ENCODE measurements around the gene LAMC2. TPM values are rescaled to one million over a fixed set of nuclear protein-coding genes. Genes with fewer than 3 reads are reported as not detected.

The LAMC2 gene
- total RNA-seq, 1 donor from 2014 or later: 13.8 TPM

- Mint-ChIP-seq H3K27ac (ENCODE audit: unreplicated experiment) (no peak overlapping the region), H3K36me3 (ENCODE audit: low read depth) (peaks cover 8% of the 10 kb centered on the region), H3K27me3 (ENCODE audit: low read depth) (no peaks in the 10 kb centered on the region), H3K9me3 (ENCODE audit: low read depth) (peaks cover 22% of the 10 kb centered on the region), H3K4me3 (ENCODE audit: unreplicated experiment) (no peak overlapping the region), H3K4me1 (ENCODE audit: low read depth) (peaks cover 15% of the 10 kb centered on the region)
- no peak for DNase-seq (ENCODE audit: low spot score)
- TF ChIP-seq, protein P1, sequence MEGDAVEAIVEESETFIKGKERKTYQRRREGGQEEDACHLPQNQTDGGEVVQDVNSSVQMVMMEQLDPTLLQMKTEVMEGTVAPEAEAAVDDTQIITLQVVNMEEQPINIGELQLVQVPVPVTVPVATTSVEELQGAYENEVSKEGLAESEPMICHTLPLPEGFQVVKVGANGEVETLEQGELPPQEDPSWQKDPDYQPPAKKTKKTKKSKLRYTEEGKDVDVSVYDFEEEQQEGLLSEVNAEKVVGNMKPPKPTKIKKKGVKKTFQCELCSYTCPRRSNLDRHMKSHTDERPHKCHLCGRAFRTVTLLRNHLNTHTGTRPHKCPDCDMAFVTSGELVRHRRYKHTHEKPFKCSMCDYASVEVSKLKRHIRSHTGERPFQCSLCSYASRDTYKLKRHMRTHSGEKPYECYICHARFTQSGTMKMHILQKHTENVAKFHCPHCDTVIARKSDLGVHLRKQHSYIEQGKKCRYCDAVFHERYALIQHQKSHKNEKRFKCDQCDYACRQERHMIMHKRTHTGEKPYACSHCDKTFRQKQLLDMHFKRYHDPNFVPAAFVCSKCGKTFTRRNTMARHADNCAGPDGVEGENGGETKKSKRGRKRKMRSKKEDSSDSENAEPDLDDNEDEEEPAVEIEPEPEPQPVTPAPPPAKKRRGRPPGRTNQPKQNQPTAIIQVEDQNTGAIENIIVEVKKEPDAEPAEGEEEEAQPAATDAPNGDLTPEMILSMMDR (IDR thresholded peaks at IDR 0.05): no peak
Measured at GRCh38 chr1:183251959-183252450, 65.9 kb downstream of the LAMC2 start.

DNA sequence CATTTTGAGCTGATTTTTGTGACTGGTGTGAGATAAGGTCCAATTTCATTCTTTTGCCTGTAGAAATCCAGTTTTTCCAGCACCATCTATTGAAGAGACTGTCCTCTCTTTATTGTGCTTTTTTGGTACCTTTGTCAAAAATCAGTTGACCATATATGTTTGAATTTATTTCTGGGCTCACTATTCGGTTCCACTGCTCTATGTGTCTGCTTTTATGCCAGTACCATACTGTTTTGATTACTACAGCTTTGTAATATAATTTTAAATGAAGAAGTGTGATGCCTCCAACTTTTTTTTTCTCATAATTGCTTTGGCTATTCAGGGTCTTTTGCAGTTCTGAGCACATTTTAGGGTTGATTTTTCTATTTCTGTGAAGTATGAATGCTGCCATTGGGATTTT lies 69.0 kb downstream of the LAMC2 start:
- Mint-ChIP-seq H3K36me3 (ENCODE audit: low read depth) (peaks cover 4% of the 10 kb centered on the region), H3K27ac (ENCODE audit: unreplicated experiment) (no peak overlapping the region), H3K9me3 (ENCODE audit: low read depth) (peaks cover 13% of the 10 kb centered on the region), H3K4me1 (ENCODE audit: low read depth) (no peaks in the 10 kb centered on the region), H3K4me3 (ENCODE audit: unreplicated experiment) (no peak overlapping the region), H3K27me3 (ENCODE audit: low read depth) (no peaks in the 10 kb centered on the region)
- DNase-seq (ENCODE audit: low spot score): no peak
- TF ChIP-seq, protein P1 (IDR thresholded peaks at IDR 0.05): no peak

- H3K4me1 Mint-ChIP-seq (ENCODE audit: low read depth): no peaks in the 10 kb centered on the region
- H3K27ac Mint-ChIP-seq (ENCODE audit: unreplicated experiment): no peak overlapping the region
- no peak for DNase-seq (ENCODE audit: low spot score)
- H3K36me3 Mint-ChIP-seq (ENCODE audit: low read depth): no peaks in the 10 kb centered on the region
- no peak overlapping the region for H3K4me3 Mint-ChIP-seq (ENCODE audit: unreplicated experiment)
- TF ChIP-seq, protein P1 (IDR thresholded peaks at IDR 0.05): no peak
- H3K27me3 Mint-ChIP-seq (ENCODE audit: low read depth): no peaks in the 10 kb centered on the region
- H3K9me3 Mint-ChIP-seq (ENCODE audit: low read depth): peaks cover 4% of the 10 kb centered on the region
Measured at GRCh38 chr1:183259924-183260323, 73.9 kb downstream of the LAMC2 start.

DNA sequence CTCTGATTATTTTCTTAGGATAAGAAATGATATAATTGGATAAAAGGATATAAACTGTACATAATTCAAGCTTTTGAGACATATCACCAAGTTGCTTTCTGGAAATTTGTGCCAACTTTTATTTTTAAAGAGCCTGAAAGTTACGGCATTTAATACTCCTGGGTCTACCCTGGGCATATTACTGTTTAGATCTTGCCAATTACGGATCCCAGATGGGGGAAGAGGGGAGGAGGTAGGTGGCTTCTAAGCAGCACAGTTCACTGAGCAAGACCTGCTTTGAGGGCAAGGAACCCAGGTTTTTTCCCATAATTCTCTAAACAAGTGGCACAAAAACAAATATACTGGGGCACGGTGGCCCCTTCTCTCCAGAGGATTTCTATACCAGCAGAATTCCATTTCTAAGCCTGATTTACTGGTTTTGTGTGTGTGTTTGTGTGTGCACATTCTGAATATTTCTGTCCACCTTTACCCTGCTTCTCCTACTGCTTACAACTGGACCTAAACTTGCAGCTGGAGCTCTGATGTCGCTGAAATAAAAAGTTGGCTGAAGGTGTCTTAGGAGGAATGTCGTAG lies 76.7 kb downstream of the LAMC2 start:
- H3K27me3 Mint-ChIP-seq (ENCODE audit: low read depth): no peaks in the 10 kb centered on the region
- H3K4me1 Mint-ChIP-seq (ENCODE audit: low read depth): peaks cover under 1% of the 10 kb centered on the region
- H3K27ac Mint-ChIP-seq (ENCODE audit: unreplicated experiment): no peak overlapping the region
- DNase-seq (ENCODE audit: low spot score): no peak
- TF ChIP-seq, protein P1 (IDR thresholded peaks at IDR 0.05): no peak
- H3K4me3 Mint-ChIP-seq (ENCODE audit: unreplicated experiment): no peak overlapping the region
- no peaks in the 10 kb centered on the region for H3K36me3 Mint-ChIP-seq (ENCODE audit: low read depth)
- H3K9me3 Mint-ChIP-seq (ENCODE audit: low read depth): no peaks in the 10 kb centered on the region

GRCh38 chr1:183263886-183264602 lies 78.0 kb downstream of the LAMC2 start:
- DNase-seq (ENCODE audit: low spot score): no peak
- H3K36me3 Mint-ChIP-seq (ENCODE audit: low read depth): no peaks in the 10 kb centered on the region
- H3K27me3 Mint-ChIP-seq (ENCODE audit: low read depth): no peaks in the 10 kb centered on the region
- no peak overlapping the region for H3K27ac Mint-ChIP-seq (ENCODE audit: unreplicated experiment)
- no peaks in the 10 kb centered on the region for H3K9me3 Mint-ChIP-seq (ENCODE audit: low read depth)
- H3K4me1 Mint-ChIP-seq (ENCODE audit: low read depth): peaks cover 9% of the 10 kb centered on the region
- H3K4me3 Mint-ChIP-seq (ENCODE audit: unreplicated experiment): no peak overlapping the region
- TF ChIP-seq, protein P1 (IDR thresholded peaks at IDR 0.05): no peak
